Ishikawa (cell line): ENCODE data around the gene EPAS1.
A peak's percentile ranks its signal among the peaks of the same experiment; 100 is the strongest.

Experiments used
- CEBPB ChIP-seq: IDR thresholded peaks from 2 replicates; pipeline ENCODE4 v1.6.1; 2012
- CREB1 ChIP-seq: IDR thresholded peaks from 2 replicates; pipeline ENCODE4 v1.6.1; 2012; ENCODE audit warnings: low read depth
- EGR1 ChIP-seq: IDR thresholded peaks from 2 replicates; pipeline ENCODE4 v1.6.1; 2012
- EP300 ChIP-seq: IDR thresholded peaks from 2 replicates; pipeline ENCODE4 v1.6.1; 2012; ENCODE audit warnings: borderline replicate concordance
- FOXM1 ChIP-seq: IDR thresholded peaks from 2 replicates; pipeline ENCODE4 v1.6.1; 2012; ENCODE audit warnings: low read depth, borderline replicate concordance
- NFIC ChIP-seq: IDR thresholded peaks from 2 replicates; pipeline ENCODE4 v1.6.1; 2012
- RAD21 ChIP-seq: IDR thresholded peaks from 2 replicates; pipeline ENCODE4 v1.6.1; 2012; ENCODE audit warnings: low read depth
- REST ChIP-seq: IDR thresholded peaks from 2 replicates; pipeline ENCODE4 v1.6.1; 2012; ENCODE audit warnings: low read depth, mild to moderate bottlenecking
- TAF1 ChIP-seq: IDR thresholded peaks from 2 replicates; pipeline ENCODE4 v1.6.1; 2012; ENCODE audit warnings: low read depth, mild to moderate bottlenecking
- TCF12 ChIP-seq: IDR thresholded peaks from 2 replicates; pipeline ENCODE4 v1.6.1; 2012; ENCODE audit warnings: low read depth
- TEAD4 ChIP-seq: IDR thresholded peaks from 2 replicates; pipeline ENCODE4 v1.6.1; 2012
- USF1 ChIP-seq: IDR thresholded peaks from 2 replicates; pipeline ENCODE4 v1.6.1; 2012
- YY1 ChIP-seq: IDR thresholded peaks from 2 replicates; pipeline ENCODE4 v1.6.1; 2012; ENCODE audit warnings: low read depth
- ZBTB7A ChIP-seq: IDR thresholded peaks from 2 replicates; pipeline ENCODE4 v1.6.1; 2012; ENCODE audit warnings: low read depth
- TF ChIP-seq, protein P1 (sequence below): IDR thresholded peaks from 2 replicates; pipeline ENCODE4 v1.6.1; 2012

The EPAS1 gene

DNA sequence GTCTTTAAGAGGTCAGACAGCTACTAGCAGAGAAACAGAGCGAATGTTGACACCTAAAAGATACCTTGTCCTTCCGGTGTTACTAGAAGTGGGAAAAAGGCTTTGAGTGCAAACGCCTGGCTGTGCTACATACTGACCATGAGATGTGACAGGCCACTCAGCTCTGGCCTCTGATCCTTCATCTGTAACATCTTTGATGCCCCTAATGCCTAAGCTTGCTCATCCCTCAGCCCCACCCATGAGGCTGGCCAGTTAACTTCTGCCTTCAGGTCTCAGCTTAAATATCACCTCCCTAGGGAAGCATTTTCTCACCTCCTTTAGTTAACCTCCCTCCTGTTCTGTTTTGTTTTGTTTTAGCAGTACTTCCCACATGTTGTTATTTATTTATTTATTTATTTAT is 15.9 kb downstream of the EPAS1 start:
- TF ChIP-seq RAD21 = no peak
- TF ChIP-seq REST = no peak
- no peak for TF ChIP-seq EP300
- no peak for TF ChIP-seq EGR1
- no peak for TF ChIP-seq NFIC
- no peak for TF ChIP-seq TCF12
- no peak for TF ChIP-seq CEBPB
- no peak for TF ChIP-seq FOXM1
- no peak for TF ChIP-seq YY1
- TF ChIP-seq CREB1 = no peak
- TF ChIP-seq, protein P1, sequence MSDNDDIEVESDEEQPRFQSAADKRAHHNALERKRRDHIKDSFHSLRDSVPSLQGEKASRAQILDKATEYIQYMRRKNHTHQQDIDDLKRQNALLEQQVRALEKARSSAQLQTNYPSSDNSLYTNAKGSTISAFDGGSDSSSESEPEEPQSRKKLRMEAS = no peak
- TF ChIP-seq TAF1 = no peak
- no peak for TF ChIP-seq ZBTB7A
- TF ChIP-seq TEAD4 = no peak

DNA sequence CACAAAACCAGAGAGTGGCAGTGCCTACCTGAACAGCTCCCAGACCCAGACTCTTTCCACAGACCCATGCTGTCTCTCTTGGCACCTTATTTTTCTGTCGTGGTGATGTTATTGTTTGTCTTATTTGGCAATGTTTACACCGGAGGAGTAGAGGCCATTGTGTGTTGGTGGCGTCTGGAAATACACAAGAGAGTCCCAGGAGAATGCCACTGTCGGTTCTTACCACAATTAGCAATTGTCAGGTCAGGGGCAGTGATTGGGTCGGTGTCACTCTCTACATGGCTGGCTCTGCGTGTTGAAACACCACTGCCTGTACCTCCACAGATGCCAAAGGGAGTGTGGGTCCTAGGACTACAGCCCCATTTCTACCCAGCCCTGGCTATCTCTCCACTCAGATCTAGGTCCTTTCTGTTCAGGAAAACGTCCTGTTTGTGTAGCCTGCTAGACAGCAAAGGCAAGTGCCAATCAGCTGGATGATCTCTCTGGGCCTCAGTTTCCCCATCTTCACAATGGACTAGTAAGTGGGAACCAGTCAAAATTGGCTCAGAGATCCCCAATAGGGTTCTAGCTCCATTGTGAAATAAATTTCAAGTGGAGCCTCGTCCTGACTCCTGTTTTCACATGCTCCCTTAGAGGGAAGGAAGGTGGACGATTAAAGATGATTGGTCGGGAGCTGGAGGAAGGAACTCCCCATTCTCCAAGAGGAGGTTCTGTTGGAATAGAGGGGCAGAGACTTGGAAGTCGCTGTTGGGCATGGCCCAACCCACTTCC is 17.0 kb downstream of the EPAS1 start:
- TF ChIP-seq EP300 (no peak), NFIC (no peak), TCF12 (no peak), RAD21 (no peak), TAF1 (no peak)
- TF ChIP-seq, protein P1 = no peak

GRCh38 chr2:46315103-46315890 is 18.1 kb downstream of the EPAS1 start:
- TF ChIP-seq USF1 = no peak
- peak; percentile 93 for TF ChIP-seq CEBPB
- peak; percentile 62; the same call in 1 of the 2 replicates for TF ChIP-seq TCF12
- no peak for TF ChIP-seq TAF1
- TF ChIP-seq NFIC = peak; percentile 74
- 0 out of 2 replicates have a peak, but pooled peaks have one; percentile 8 for TF ChIP-seq TEAD4
- no peak for TF ChIP-seq FOXM1
- TF ChIP-seq, protein P1 = no peak; the same call in 1 of the 2 replicates
- no peak for TF ChIP-seq ZBTB7A
- no peak for TF ChIP-seq CREB1
- no peak for TF ChIP-seq EGR1
- TF ChIP-seq RAD21 = no peak
- no peak for TF ChIP-seq REST
- peak; percentile 65 for TF ChIP-seq EP300
- TF ChIP-seq YY1 = peak; percentile 44; the same call in 1 of the 2 replicates

- TF ChIP-seq TAF1 (no peak), NFIC (no peak), CREB1 (no peak), FOXM1 (no peak), REST (no peak), EP300 (no peak), CEBPB (no peak)
- TF ChIP-seq, protein P1 = no peak
These were observed 19.9 kb downstream of the EPAS1 start for GRCh38 chr2:46317094-46317486.
